ENCODE data around the gene RAI1. TPM values are rescaled to one million over a fixed set of nuclear protein-coding genes. Genes with fewer than 3 reads are reported as not detected.
A peak's percentile ranks its signal among the peaks of the same experiment; 100 is the strongest.

Gene RAI1
- total RNA-seq, 4 donors from 2014 or later = 19.4 to 38.2 (median 35.3) TPM

DNA sequence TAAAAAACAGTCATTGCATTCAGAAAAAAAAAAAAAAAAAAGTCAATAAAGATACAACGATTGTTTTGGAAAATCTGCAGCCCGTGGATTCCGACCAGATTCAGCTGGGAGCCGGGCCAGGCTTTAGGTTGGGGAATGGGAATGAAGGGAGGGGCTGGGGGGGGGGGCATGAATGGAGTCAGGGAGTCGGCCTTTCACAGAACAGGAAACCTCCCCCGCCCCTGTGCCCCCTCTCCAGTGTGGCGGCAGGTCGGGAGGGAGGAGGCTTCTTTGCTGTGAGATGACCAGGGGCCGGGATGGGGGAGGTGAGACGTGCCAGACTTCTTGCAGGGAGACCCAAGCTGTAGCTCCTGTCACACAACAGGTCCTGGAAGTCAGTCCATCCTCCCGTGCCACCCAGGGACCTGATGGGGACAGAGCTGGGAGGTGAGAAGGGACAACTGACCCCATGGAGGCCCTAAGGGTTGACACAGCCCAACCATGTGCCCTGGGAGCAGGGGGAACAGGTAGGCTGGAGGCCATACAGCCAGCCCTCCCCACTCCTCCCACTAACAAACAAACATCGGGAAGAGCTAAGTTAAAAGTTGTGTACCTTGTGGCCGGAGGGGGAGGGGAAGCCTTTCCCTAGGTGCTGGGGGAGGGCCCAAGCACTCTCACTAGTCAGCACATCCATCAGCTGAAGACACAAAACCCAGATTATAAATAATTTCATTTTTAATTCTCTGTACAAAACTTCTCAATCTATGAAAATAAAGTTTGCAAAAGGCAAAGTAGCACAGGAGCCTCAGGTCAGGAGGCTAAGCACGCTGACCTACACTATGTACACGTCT, 130.3 kb downstream of the RAI1 start:
- H3K4me3 ChIP-seq (ENCODE audit: low read depth, poor library complexity, severe bottlenecking) = no peak overlapping the region
- DNase-seq (ENCODE audit: low spot score in 2 of 2) = no peak
- no peak for TF ChIP-seq POLR2A (IDR thresholded peaks at IDR 0.05)
- TF ChIP-seq, protein P1, sequence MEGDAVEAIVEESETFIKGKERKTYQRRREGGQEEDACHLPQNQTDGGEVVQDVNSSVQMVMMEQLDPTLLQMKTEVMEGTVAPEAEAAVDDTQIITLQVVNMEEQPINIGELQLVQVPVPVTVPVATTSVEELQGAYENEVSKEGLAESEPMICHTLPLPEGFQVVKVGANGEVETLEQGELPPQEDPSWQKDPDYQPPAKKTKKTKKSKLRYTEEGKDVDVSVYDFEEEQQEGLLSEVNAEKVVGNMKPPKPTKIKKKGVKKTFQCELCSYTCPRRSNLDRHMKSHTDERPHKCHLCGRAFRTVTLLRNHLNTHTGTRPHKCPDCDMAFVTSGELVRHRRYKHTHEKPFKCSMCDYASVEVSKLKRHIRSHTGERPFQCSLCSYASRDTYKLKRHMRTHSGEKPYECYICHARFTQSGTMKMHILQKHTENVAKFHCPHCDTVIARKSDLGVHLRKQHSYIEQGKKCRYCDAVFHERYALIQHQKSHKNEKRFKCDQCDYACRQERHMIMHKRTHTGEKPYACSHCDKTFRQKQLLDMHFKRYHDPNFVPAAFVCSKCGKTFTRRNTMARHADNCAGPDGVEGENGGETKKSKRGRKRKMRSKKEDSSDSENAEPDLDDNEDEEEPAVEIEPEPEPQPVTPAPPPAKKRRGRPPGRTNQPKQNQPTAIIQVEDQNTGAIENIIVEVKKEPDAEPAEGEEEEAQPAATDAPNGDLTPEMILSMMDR (IDR thresholded peaks at IDR 0.05) = no peak
- 40 to 50% methylated on average over 15 of the region's 15 CpGs for WGBS, 2 donors
- intact Hi-C loops (cut with DNase I; ENCODE audit: low total_unique reads) = no loop called here

DNA sequence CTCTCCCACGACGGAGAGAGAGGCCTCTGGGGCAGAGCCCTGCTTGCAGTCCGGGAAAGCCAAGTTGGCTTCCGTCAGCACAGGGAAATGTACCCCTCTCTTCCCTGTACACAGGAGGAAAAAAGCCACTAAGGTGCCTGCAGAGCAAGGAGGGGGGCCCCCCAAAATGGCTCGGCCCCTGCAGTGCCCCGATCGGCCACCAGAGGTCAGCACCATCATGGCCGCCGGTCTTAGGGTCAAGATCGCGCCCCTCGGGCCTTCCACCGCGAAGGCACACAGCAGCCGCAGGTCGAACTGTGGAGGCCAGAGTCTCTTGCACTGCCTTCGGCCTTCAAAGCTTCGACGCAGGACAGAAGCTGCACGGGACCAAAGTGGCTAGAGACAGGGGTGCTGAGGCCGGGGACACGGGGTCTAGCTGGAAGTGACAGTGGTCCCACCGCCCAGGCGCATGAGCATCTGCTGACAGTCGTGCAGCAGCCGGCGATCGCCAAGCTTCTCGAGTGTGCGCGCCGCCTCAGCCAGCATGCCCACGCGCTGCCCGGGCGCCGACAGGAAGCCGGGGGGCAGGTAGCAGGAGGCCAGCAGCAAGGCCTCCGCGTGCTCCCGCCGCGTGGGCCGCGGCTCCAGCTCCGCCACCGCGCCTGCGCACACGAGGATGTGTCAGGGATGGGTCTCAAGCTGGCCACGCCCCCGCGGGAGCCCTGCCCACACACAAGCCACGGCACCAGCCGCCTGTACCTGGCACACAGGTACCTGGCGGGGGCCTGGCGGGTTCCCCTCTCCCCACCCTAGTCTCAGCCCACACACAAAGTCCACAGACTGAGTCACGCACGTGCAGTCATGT, 131.2 kb downstream of the RAI1 start:
- intact Hi-C loops (cut with DNase I; ENCODE audit: low total_unique reads) = no loop called here
- peak; percentile 56 to 96 for DNase-seq (ENCODE audit: low spot score in 2 of 2)
- TF ChIP-seq, protein P1 (IDR thresholded peaks at IDR 0.05) = peak in 2 of 3 donors; percentile 35 to 98
- TF ChIP-seq POLR2A (IDR thresholded peaks at IDR 0.05) = no peak
- no peak overlapping the region for H3K4me3 ChIP-seq (ENCODE audit: low read depth, poor library complexity, severe bottlenecking)
- WGBS, 2 donors = 51 to 59% methylated on average over 45 to 56 of the region's 59 CpGs

DNA sequence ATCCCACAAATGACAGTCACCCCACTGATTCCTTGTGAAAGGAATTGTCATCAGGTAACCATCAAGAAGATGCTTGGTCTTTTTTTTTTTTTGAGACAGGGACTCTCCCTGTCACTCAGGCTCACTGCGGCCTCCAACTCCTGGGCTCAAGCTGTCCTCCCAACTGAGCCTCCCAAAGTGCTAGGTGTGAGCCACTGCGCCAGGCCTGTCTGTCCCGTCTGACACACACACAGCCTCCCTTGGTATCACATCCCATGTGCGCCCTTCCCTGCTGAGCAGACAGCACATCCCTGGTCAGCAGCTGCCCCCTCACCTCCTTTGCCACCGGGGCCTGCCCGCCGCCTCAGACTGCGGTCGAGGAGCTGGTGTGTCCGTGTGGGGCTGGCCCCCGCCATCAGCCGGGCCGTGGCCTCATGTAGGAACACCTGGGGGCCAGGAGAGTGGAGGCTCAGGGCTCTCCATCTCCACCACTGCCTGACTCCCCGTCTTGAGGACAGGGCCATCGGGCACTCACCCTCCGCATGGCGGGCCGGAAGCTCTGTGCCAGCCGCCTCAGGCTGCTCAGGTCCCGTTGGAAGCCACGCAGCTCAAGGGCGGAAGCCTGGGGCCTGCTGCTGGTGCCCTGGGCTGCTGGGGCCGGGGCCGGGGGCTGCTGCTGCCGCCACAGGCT, 131.9 kb downstream of the RAI1 start:
- WGBS, 2 donors = 89 to 92% methylated on average over 22 to 24 of the region's 25 CpGs
- intact Hi-C loops (cut with DNase I; ENCODE audit: low total_unique reads) = no loop called here
- no peak for DNase-seq (ENCODE audit: low spot score in 2 of 2)

GRCh38 chr17:17813725-17814095, 132.5 kb downstream of the RAI1 start:
- intact Hi-C loops (cut with DNase I; ENCODE audit: low total_unique reads) = loop anchor here (2.0 kb wide), 1 partner anchor 41 kb away; no protein-coding TSS in a partner anchor
- WGBS, 2 donors = 86 to 87% methylated on average over 7 to 8 of the region's 16 CpGs
- no peak for DNase-seq (ENCODE audit: low spot score in 2 of 2)
- TF ChIP-seq, protein P1 (IDR thresholded peaks at IDR 0.05) = no peak
- no peak for TF ChIP-seq POLR2A (IDR thresholded peaks at IDR 0.05)
- H3K4me3 ChIP-seq (ENCODE audit: low read depth, poor library complexity, severe bottlenecking) = no peak overlapping the region

More for the DNA sequence above, 131.9 kb downstream of the RAI1 start:
- no peak overlapping the region for H3K4me3 ChIP-seq (ENCODE audit: low read depth, poor library complexity, severe bottlenecking)
- TF ChIP-seq, protein P1 (IDR thresholded peaks at IDR 0.05) = no peak
- TF ChIP-seq POLR2A (IDR thresholded peaks at IDR 0.05) = no peak

- TF ChIP-seq POLR2A (IDR thresholded peaks at IDR 0.05) = no peak
- TF ChIP-seq, protein P1 (IDR thresholded peaks at IDR 0.05) = no peak
- WGBS, 2 donors = 68 to 77% methylated on average over 10 to 12 of the region's 20 CpGs
- DNase-seq (ENCODE audit: low spot score in 2 of 2) = no peak
- no peak overlapping the region for H3K4me3 ChIP-seq (ENCODE audit: low read depth, poor library complexity, severe bottlenecking)
- intact Hi-C loops (cut with DNase I; ENCODE audit: low total_unique reads) = loop anchor here (2.0 kb wide), 1 partner anchor 40 kb away; no protein-coding TSS in a partner anchor
These were observed 133.2 kb downstream of the RAI1 start for GRCh38 chr17:17814162-17815061.

Measured in lower leg skin (tissue), 4 donors.